ENCODE measurements around the gene UROC1. TPM values are rescaled to one million over a fixed set of nuclear protein-coding genes. Genes with fewer than 3 reads are reported as not detected.

Gene UROC1
- total and polyA plus RNA-seq, 2 of the 4 experiments (the other 2 are of a cell fraction): not detected

DNA sequence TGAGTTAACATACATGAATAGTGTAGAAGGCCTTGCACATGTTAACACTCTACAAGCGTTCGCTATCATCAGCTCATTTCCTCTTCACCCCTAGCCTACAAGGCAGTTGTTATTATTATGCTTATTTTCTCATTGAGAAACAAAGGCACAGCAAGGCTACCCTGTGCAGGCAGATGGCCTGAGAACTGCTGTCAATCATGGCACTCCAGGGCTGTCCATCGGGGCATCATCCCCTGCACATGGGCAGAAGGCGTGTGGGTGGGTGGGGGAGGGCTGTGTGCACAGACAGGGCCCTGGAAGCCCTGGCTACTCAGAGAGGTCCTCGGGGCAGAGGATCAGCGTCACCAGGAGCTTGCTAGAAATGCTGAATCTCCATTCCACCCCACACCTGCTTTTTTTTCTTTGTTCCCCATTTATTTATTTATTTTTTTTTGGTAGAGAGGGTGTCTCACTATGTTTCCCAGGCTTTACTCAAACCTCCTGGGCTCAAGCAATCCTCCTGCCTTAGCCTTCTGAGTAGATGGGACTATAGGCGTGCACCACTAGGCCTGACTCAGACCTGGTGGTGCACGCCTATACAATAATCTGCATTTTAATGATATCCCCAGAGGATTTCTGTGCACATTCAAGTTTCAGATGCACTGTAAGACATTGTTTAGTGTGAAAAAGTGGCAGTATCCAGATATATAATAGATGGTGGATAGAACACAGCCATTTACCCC lies 32.2 kb downstream of the UROC1 start:
- Histone ChIP-seq H3K9me3 (ENCODE audit: control insufficient read depth, insufficient read depth, low read length) (no peaks in the 10 kb centered on the region), H3K23ac (ENCODE audit: low read depth, low read length) (no peak overlapping the region), H4K91ac (ENCODE audit: insufficient read depth, low read depth, low read length) (no peak overlapping the region), H4K8ac (ENCODE audit: low read depth in 2 of 2, low read length in 2 of 2) (no peak overlapping the region), H3K27me3 (ENCODE audit: control insufficient read depth, insufficient read depth, low read length) (peaks cover 9% of the 10 kb centered on the region; the same call in 1 of the 2 replicates), H2BK5ac (ENCODE audit: low read depth, low read length, poor library complexity, severe bottlenecking) (no peak overlapping the region), H3K4ac (ENCODE audit: low read depth, low read length) (no peak overlapping the region), H3K27ac (ENCODE audit: insufficient read depth, low read length) (no peak overlapping the region), H3K4me3 (ENCODE audit: insufficient read depth, low read depth, low read length) (no peak overlapping the region), H2BK20ac (ENCODE audit: low read depth, low read length) (no peak overlapping the region), H3K36me3 (ENCODE audit: control insufficient read depth, insufficient read depth, low read length) (no peaks in the 10 kb centered on the region), H2AK5ac (ENCODE audit: low read depth, low read length) (no peak overlapping the region), H3K4me2 (ENCODE audit: low read depth, low read length) (no peak overlapping the region), H3K56ac (ENCODE audit: extremely low read depth, insufficient read depth, low read length) (no peak overlapping the region), H3K14ac (replicated peaks; ENCODE audit: low read depth, low read length) (no peak overlapping the region), H3K18ac (ENCODE audit: low read depth, low read length) (no peak overlapping the region), H4K20me1 (ENCODE audit: insufficient read depth, low read length) (no peaks in the 10 kb centered on the region), H2AFZ (replicated peaks; ENCODE audit: low read length, poor library complexity) (no peak overlapping the region), H2BK120ac (ENCODE audit: low read depth, low read length) (no peak overlapping the region), H2BK15ac (ENCODE audit: low read depth, low read length) (no peak overlapping the region), H3K79me1 (ENCODE audit: low read depth in 1 of 2, low read length in 2 of 2) (no peaks in the 10 kb centered on the region), H2AK9ac (replicated peaks; ENCODE audit: low read depth, low read length, poor library complexity) (no peak overlapping the region), H3K9me1 (ENCODE audit: insufficient read depth, low read length) (no peaks in the 10 kb centered on the region), H4K5ac (ENCODE audit: low read depth, low read length) (no peak overlapping the region), H3K4me1 (ENCODE audit: control insufficient read depth, insufficient read depth, low read length) (no peaks in the 10 kb centered on the region), H3K9ac (ENCODE audit: low read depth, low read length) (no peak overlapping the region)
- TF ChIP-seq RFX5 (IDR thresholded peaks at IDR 0.05; ENCODE audit: low read depth, low read length) (no peak), BHLHE40 (IDR thresholded peaks at IDR 0.05; ENCODE audit: low read depth, low read length) (no peak), MAZ (IDR thresholded peaks at IDR 0.05; ENCODE audit: borderline replicate concordance, low read depth, low read length) (no peak), POLR2A (IDR thresholded peaks at IDR 0.05; ENCODE audit: low read depth, low read length) (no peak), FOS (IDR thresholded peaks at IDR 0.05; ENCODE audit: low read depth, low read length) (no peak), CEBPB (IDR thresholded peaks at IDR 0.05; ENCODE audit: low read depth, low read length) (no peak), MAFK (IDR thresholded peaks at IDR 0.05; ENCODE audit: low read depth, low read length) (no peak), RAD21 (IDR thresholded peaks at IDR 0.05; ENCODE audit: low read length) (no peak), RCOR1 (IDR thresholded peaks at IDR 0.05; ENCODE audit: insufficient replicate concordance, low read length) (no peak), SMC3 (IDR thresholded peaks at IDR 0.05; ENCODE audit: low read depth, low read length) (no peak), CHD1 (IDR thresholded peaks at IDR 0.05; ENCODE audit: low read depth, low read length) (no peak), ELK1 (IDR thresholded peaks at IDR 0.05; ENCODE audit: borderline replicate concordance, low read depth, low read length) (no peak), NFE2L2 (IDR thresholded peaks at IDR 0.05; ENCODE audit: low read depth, low read length) (no peak), MXI1 (IDR thresholded peaks at IDR 0.05; ENCODE audit: borderline replicate concordance, low read depth, low read length) (no peak)
- TF ChIP-seq, protein P1, sequence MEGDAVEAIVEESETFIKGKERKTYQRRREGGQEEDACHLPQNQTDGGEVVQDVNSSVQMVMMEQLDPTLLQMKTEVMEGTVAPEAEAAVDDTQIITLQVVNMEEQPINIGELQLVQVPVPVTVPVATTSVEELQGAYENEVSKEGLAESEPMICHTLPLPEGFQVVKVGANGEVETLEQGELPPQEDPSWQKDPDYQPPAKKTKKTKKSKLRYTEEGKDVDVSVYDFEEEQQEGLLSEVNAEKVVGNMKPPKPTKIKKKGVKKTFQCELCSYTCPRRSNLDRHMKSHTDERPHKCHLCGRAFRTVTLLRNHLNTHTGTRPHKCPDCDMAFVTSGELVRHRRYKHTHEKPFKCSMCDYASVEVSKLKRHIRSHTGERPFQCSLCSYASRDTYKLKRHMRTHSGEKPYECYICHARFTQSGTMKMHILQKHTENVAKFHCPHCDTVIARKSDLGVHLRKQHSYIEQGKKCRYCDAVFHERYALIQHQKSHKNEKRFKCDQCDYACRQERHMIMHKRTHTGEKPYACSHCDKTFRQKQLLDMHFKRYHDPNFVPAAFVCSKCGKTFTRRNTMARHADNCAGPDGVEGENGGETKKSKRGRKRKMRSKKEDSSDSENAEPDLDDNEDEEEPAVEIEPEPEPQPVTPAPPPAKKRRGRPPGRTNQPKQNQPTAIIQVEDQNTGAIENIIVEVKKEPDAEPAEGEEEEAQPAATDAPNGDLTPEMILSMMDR (conservative IDR thresholded peaks at IDR 0.05; ENCODE audit: low read depth, low read length): no peak
- TF ChIP-seq, protein P2, sequence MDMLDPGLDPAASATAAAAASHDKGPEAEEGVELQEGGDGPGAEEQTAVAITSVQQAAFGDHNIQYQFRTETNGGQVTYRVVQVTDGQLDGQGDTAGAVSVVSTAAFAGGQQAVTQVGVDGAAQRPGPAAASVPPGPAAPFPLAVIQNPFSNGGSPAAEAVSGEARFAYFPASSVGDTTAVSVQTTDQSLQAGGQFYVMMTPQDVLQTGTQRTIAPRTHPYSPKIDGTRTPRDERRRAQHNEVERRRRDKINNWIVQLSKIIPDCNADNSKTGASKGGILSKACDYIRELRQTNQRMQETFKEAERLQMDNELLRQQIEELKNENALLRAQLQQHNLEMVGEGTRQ (IDR thresholded peaks at IDR 0.05; ENCODE audit: low read depth, low read length): no peak
- ATAC-seq (ENCODE audit: low read depth) (no peak), DNase-seq (no peak)
- in situ Hi-C loops (cut with MboI; ENCODE audit: low sequenced_read_pairs): no loop called here
- ChIA-PET POLR2A (ENCODE audit: unreplicated experiment) (no interaction called here), CTCF (no interaction called here)
- WGBS, 2 experiments (ENCODE audit: extremely low coverage in 2 of 2, insufficient read length in 1 of 2): no CpG with 5 or more reads among the region's 8 CpGs
- BruUV-seq (replicated peaks): no TSS peak
- intact Hi-C loops (cut with micrococcal nuclease): no loop called here
- dilution Hi-C loops (cut with HindIII; ENCODE audit: low sequenced_read_pairs, unreplicated experiment): no loop called here
